Activated CD8-positive, alpha-beta T cell treated with anti-CD3 and anti-CD28 coated beads, Interleukin-2, amount 10 ng/mL, durations not matched to agents 7 days and 5 days (primary cell): ENCODE results near the gene PMCH. TPM values are rescaled to one million over a fixed set of nuclear protein-coding genes. Genes with fewer than 3 reads are reported as not detected.
"Not testable (repeated sequence)": the region's sequence is repeated elsewhere in the genome, so short reads cannot be mapped to it uniquely, and the experiment has no call there.

Source experiments
- ATAC-seq: fragments of 150-1000 bp; cut with Tn5 transposase; one replicate; pipeline ENCODE4 v1.10.0; 2021; ENCODE audit warnings: moderate library complexity
- CTCF ChIA-PET: fragments of 350-600 bp; sonication (Branson Sonifier 250); formaldehyde crosslinking; loops from one replicate; lab custom pipeline; 2021; ENCODE audit warnings: antibody characterized with exemption; lab: Charles Lee
- POLR2A ChIA-PET: fragments of 350-600 bp; sonication (Branson Sonifier 250); formaldehyde crosslinking; loops from one replicate; lab custom pipeline; 2021; ENCODE audit warnings: antibody characterized with exemption; lab: Charles Lee
- DNase-seq: peaks from one replicate; pipeline ENCODE4 v3.0.0-alpha.2; 2020
- H3K27ac Mint-ChIP-seq: one replicate; pipeline ENCODE4 v1.8.0; 2021; ENCODE audit warnings: mild to moderate bottlenecking, mixed read lengths
- H3K27me3 Mint-ChIP-seq: one replicate; pipeline ENCODE4 v1.8.0; 2021; ENCODE audit warnings: low read depth, mixed read lengths
- H3K36me3 Mint-ChIP-seq: one replicate; pipeline ENCODE4 v1.8.0; 2021; ENCODE audit warnings: low read depth, mixed read lengths
- H3K4me1 Mint-ChIP-seq: one replicate; pipeline ENCODE4 v1.8.0; 2021; ENCODE audit warnings: low read depth, mixed read lengths
- H3K4me3 Mint-ChIP-seq: one replicate; pipeline ENCODE4 v1.8.0; 2021; ENCODE audit warnings: mild to moderate bottlenecking, mixed read lengths
- H3K9me3 Mint-ChIP-seq: one replicate; pipeline ENCODE4 v1.8.0; 2022; ENCODE audit warnings: mixed read lengths; ENCODE audit not compliant: insufficient read depth
- total RNA-seq, 2 experiments: library from RNA; stranded (reverse); gene quantifications; one replicate each; pipeline ENCODE4 v1.2.3, GENCODE V29; 2021

The PMCH gene
- total RNA-seq, result not detected

GRCh38 chr12:102197789-102198188, at the start of gene PMCH:
Gene PMCH, minus strand, starts transcription at chr12:102197833. Its CDS starts 63 bp downstream, at chr12:102197770.
- CTCF ChIA-PET, result no interaction called here
- POLR2A ChIA-PET, result interaction anchor here (0.9 kb wide), 1 partner anchor 136 kb away, joined by 3 read pairs; the partner anchor contains the start of gene WASHC3
- no peak within 1 kb of the TSS for H3K4me3 Mint-ChIP-seq
- no peaks in the 10 kb centered on the region for H3K9me3 Mint-ChIP-seq
- H3K36me3 Mint-ChIP-seq, result peaks cover 15% of the 10 kb centered on the region
- H3K27me3 Mint-ChIP-seq, result no peaks in the 10 kb centered on the region
- DNase-seq (no peak), ATAC-seq (peak; percentile 51)
- no peak within 1 kb of the TSS for H3K27ac Mint-ChIP-seq
- H3K4me1 Mint-ChIP-seq, result peaks cover 9% of the 10 kb centered on the region

GRCh38 chr12:102240859-102241258, 43.2 kb upstream of the PMCH start:
- H3K36me3 Mint-ChIP-seq, DNase-seq, H3K9me3 Mint-ChIP-seq, H3K4me3 Mint-ChIP-seq, ATAC-seq, POLR2A ChIA-PET, H3K27ac Mint-ChIP-seq, CTCF ChIA-PET, H3K4me1 Mint-ChIP-seq: not testable (repeated sequence)
- H3K27me3 Mint-ChIP-seq, result peaks cover 13% of the 10 kb centered on the region

GRCh38 chr12:102234599-102234998, 37.0 kb upstream of the PMCH start:
- no peak overlapping the region for H3K27ac Mint-ChIP-seq
- H3K36me3 Mint-ChIP-seq, result no peaks in the 10 kb centered on the region
- H3K27me3 Mint-ChIP-seq, result peaks cover 15% of the 10 kb centered on the region
- ATAC-seq (no peak), DNase-seq (no peak)
- POLR2A ChIA-PET, result no interaction called here
- no peaks in the 10 kb centered on the region for H3K9me3 Mint-ChIP-seq
- H3K4me3 Mint-ChIP-seq, result no peak overlapping the region
- CTCF ChIA-PET, result no interaction called here
- H3K4me1 Mint-ChIP-seq, result no peaks in the 10 kb centered on the region

GRCh38 chr12:102232446-102232845, 34.8 kb upstream of the PMCH start:
- CTCF ChIA-PET, result interaction anchor here (0.8 kb wide), 1 partner anchor 252 kb away, joined by 3 read pairs; no protein-coding TSS in a partner anchor
- no peaks in the 10 kb centered on the region for H3K4me1 Mint-ChIP-seq

GRCh38 chr12:102232036-102232435, 34.4 kb upstream of the PMCH start:
- DNase-seq, result no peak
- Mint-ChIP-seq H3K27ac (no peak overlapping the region), H3K36me3 (no peaks in the 10 kb centered on the region), H3K4me1 (no peaks in the 10 kb centered on the region), H3K27me3 (peaks cover 17% of the 10 kb centered on the region), H3K4me3 (no peak overlapping the region), H3K9me3 (no peaks in the 10 kb centered on the region)
- ATAC-seq, result no peak
- CTCF ChIA-PET, result no interaction called here
- POLR2A ChIA-PET, result no interaction called here

More at GRCh38 chr12:102232446-102232845, 34.8 kb upstream of the PMCH start:
- ATAC-seq, result no peak
- peaks cover 17% of the 10 kb centered on the region for H3K27me3 Mint-ChIP-seq
- no peak overlapping the region for H3K4me3 Mint-ChIP-seq
- no peaks in the 10 kb centered on the region for H3K36me3 Mint-ChIP-seq
- no peaks in the 10 kb centered on the region for H3K9me3 Mint-ChIP-seq
- no peak overlapping the region for H3K27ac Mint-ChIP-seq
- no peak for DNase-seq
- POLR2A ChIA-PET, result no interaction called here

GRCh38 chr12:102227954-102228353, 30.3 kb upstream of the PMCH start:
- ChIA-PET POLR2A (interaction anchor here (0.6 kb wide), 1 partner anchor 42 kb away, joined by 4 read pairs; no protein-coding TSS in a partner anchor), CTCF (interaction anchor here (1.3 kb wide), 1 partner anchor 40 kb away, joined by 3 read pairs; no protein-coding TSS in a partner anchor)
- Mint-ChIP-seq H3K4me1 (no peaks in the 10 kb centered on the region), H3K9me3 (no peaks in the 10 kb centered on the region), H3K27me3 (peaks cover 14% of the 10 kb centered on the region), H3K4me3 (no peak overlapping the region), H3K27ac (no peak overlapping the region), H3K36me3 (no peaks in the 10 kb centered on the region)
- DNase-seq (no peak), ATAC-seq (no peak)

GRCh38 chr12:102220736-102221135, 23.1 kb upstream of the PMCH start:
- Mint-ChIP-seq H3K27me3 (peaks cover 4% of the 10 kb centered on the region), H3K4me1 (no peaks in the 10 kb centered on the region), H3K36me3 (no peaks in the 10 kb centered on the region), H3K9me3 (no peaks in the 10 kb centered on the region), H3K27ac (no peak overlapping the region), H3K4me3 (no peak overlapping the region)
- ChIA-PET POLR2A (no interaction called here), CTCF (no interaction called here)
- ATAC-seq (no peak), DNase-seq (no peak)

GRCh38 chr12:102215992-102216691, 18.5 kb upstream of the PMCH start:
- Mint-ChIP-seq H3K9me3 (no peaks in the 10 kb centered on the region), H3K4me3 (no peak overlapping the region), H3K4me1 (no peaks in the 10 kb centered on the region), H3K27me3 (peaks cover 4% of the 10 kb centered on the region), H3K36me3 (no peaks in the 10 kb centered on the region), H3K27ac (no peak overlapping the region)
- no peak for DNase-seq
- no peak for ATAC-seq
- POLR2A ChIA-PET, result no interaction called here
- CTCF ChIA-PET, result no interaction called here

- ChIA-PET CTCF (interaction anchor here (0.7 kb wide), 1 partner anchor 84 kb away, joined by 3 read pairs; the partner anchor contains the start of genes NUP37 and PARPBP), POLR2A (no interaction called here)
- no peaks in the 10 kb centered on the region for H3K4me1 Mint-ChIP-seq
- peaks cover 50% of the 10 kb centered on the region for H3K36me3 Mint-ChIP-seq
- H3K27me3 Mint-ChIP-seq, result no peaks in the 10 kb centered on the region
- peaks cover 12% of the 10 kb centered on the region for H3K9me3 Mint-ChIP-seq
- H3K27ac Mint-ChIP-seq, result no peak overlapping the region
- no peak for ATAC-seq
- no peak for DNase-seq
- no peak overlapping the region for H3K4me3 Mint-ChIP-seq
Measured at GRCh38 chr12:102204025-102204424, 6.4 kb upstream of the PMCH start.

GRCh38 chr12:102202556-102202955, 4.9 kb upstream of the PMCH start:
- ChIA-PET CTCF (interaction anchor here (0.9 kb wide), 1 partner anchor 252 kb away, joined by 3 read pairs; no protein-coding TSS in a partner anchor), POLR2A (no interaction called here)
- no peak for ATAC-seq

GRCh38 chr12:102201436-102202061, 3.9 kb upstream of the PMCH start:
- no peaks in the 10 kb centered on the region for H3K27me3 Mint-ChIP-seq
- no peak for DNase-seq
- CTCF ChIA-PET, result no interaction called here
- H3K9me3 Mint-ChIP-seq, result no peaks in the 10 kb centered on the region
- H3K27ac Mint-ChIP-seq, result no peak overlapping the region
- H3K4me3 Mint-ChIP-seq, result no peak overlapping the region
- peaks cover 9% of the 10 kb centered on the region for H3K4me1 Mint-ChIP-seq
- peaks cover 37% of the 10 kb centered on the region for H3K36me3 Mint-ChIP-seq
- POLR2A ChIA-PET, result no interaction called here
- no peak for ATAC-seq

More at GRCh38 chr12:102202556-102202955, 4.9 kb upstream of the PMCH start:
- Mint-ChIP-seq H3K27me3 (no peaks in the 10 kb centered on the region), H3K9me3 (no peaks in the 10 kb centered on the region), H3K27ac (no peak overlapping the region), H3K4me3 (no peak overlapping the region), H3K4me1 (peaks cover 4% of the 10 kb centered on the region), H3K36me3 (peaks cover 38% of the 10 kb centered on the region)
- no peak for DNase-seq

- CTCF ChIA-PET, result interaction anchor here (1.0 kb wide), 1 partner anchor 26 kb away, joined by 4 read pairs; no protein-coding TSS in a partner anchor
- H3K27me3 Mint-ChIP-seq, result no peaks in the 10 kb centered on the region
- no peaks in the 10 kb centered on the region for H3K9me3 Mint-ChIP-seq
- ATAC-seq (no peak), DNase-seq (no peak)
- no peak overlapping the region for H3K4me3 Mint-ChIP-seq
- H3K27ac Mint-ChIP-seq, result no peak overlapping the region
- peaks cover 9% of the 10 kb centered on the region for H3K4me1 Mint-ChIP-seq
- POLR2A ChIA-PET, result no interaction called here
- peaks cover 14% of the 10 kb centered on the region for H3K36me3 Mint-ChIP-seq
Measured at GRCh38 chr12:102195826-102196225, 1.8 kb downstream of the PMCH start.
